Endothelial cell of umbilical vein (primary cell): Measurements from ENCODE around the gene CPLX1. TPM values are rescaled to one million over a fixed set of nuclear protein-coding genes. Genes with fewer than 3 reads are reported as not detected.

Source experiments
- BruUV-seq: library from RNA; stranded (reverse); fragments of 400-500 nt; replicated peaks from 2 replicates; lab custom pipeline; 2021; lab: Mats Ljungman, UMichigan
- CTCF ChIA-PET: fragments of 300-600, 350-600 bp; sonication (Branson Sonifier 250); formaldehyde crosslinking; loops from one replicate; lab custom pipeline; 2021; ENCODE audit warnings: antibody characterized with exemption, inconsistent platforms; lab: Charles Lee
- POLR2A ChIA-PET: fragments of 300-600, 350-600 bp; sonication (Branson Sonifier 250); formaldehyde crosslinking; loops from one replicate; lab custom pipeline; 2021; ENCODE audit warnings: antibody characterized with exemption, inconsistent platforms; lab: Charles Lee
- DNase-seq: peaks from one replicate; pipeline ENCODE4 v3.0.0-alpha.2; 2011; ENCODE audit warnings: low read depth, low spot score
- FAIRE-seq: peaks from 2 replicates; lab custom pipeline; 2011; peaks lifted over from hg19 to GRCh38; lab: Jason Lieb, UNC
- H2AFZ ChIP-seq: 2 replicates; pipeline ENCODE4 v1.6.0; 2012; ENCODE audit warnings: low read depth, low read length, control low read depth, inconsistent platforms
- H3K27ac ChIP-seq: 2 replicates; pipeline ENCODE4 v1.5.1; 2011; ENCODE audit warnings: low read depth, mild to moderate bottlenecking, control low read depth, low read length, moderate library complexity; ENCODE audit not compliant: insufficient read depth
- H3K27me3 ChIP-seq, 2 experiments: 2 replicates each; pipeline versions ENCODE4 v1.6.0 to v1.6.1; 2011; ENCODE audit warnings: low read length in 2 of 2, mixed read lengths in 1 of 2; ENCODE audit not compliant: control insufficient read depth in 2 of 2, insufficient read depth in 2 of 2
- H3K36me3 ChIP-seq, 2 experiments: 2 replicates in 1 of 2; 3 replicates in 1 of 2; pipeline ENCODE4 v1.5.1; 2011; ENCODE audit warnings: low read length in 2 of 2, mild to moderate bottlenecking in 1 of 2, moderate library complexity in 1 of 2; ENCODE audit not compliant: control insufficient read depth in 2 of 2, insufficient read depth in 2 of 2; ENCODE audit errors: extremely low read depth in 1 of 2
- H3K4me1 ChIP-seq: 3 replicates; pipeline ENCODE4 v1.5.1; 2011; ENCODE audit warnings: mild to moderate bottlenecking, low read length; ENCODE audit not compliant: control insufficient read depth, insufficient read depth; ENCODE audit errors: extremely low read depth
- H3K4me2 ChIP-seq: 2 replicates; pipeline ENCODE4 v1.6.1; 2011; ENCODE audit warnings: low read length, control low read depth, mixed read lengths; ENCODE audit not compliant: insufficient read depth
- H3K4me3 ChIP-seq, 3 experiments: fragments of 200-600 bp in 1 of 3; sonication (generic), shearing (Covaris generic) in 1 of 3; replicated peaks in 1 of 3; 2 replicates each; pipeline ENCODE4 v1.5.1; 2011 to 2016; ENCODE audit warnings: control low read depth in 3 of 3, low read length in 3 of 3, mild to moderate bottlenecking in 2 of 3, inconsistent platforms in 1 of 3, low read depth in 1 of 3, moderate library complexity in 1 of 3; ENCODE audit not compliant: insufficient read depth in 1 of 3
- H3K79me2 ChIP-seq: 2 replicates; pipeline ENCODE4 v1.6.0; 2012; ENCODE audit warnings: low read length, inconsistent platforms; ENCODE audit not compliant: control insufficient read depth, insufficient read depth
- H3K9ac ChIP-seq: replicated peaks from 2 replicates; pipeline ENCODE3; 2011; ENCODE audit warnings: low read length, control low read depth; ENCODE audit not compliant: insufficient read depth; ENCODE audit errors: extremely low read depth
- H3K9me1 ChIP-seq: replicated peaks from 3 replicates; pipeline ENCODE4 v1.6.0; 2011; ENCODE audit warnings: mild to moderate bottlenecking, low read length; ENCODE audit not compliant: control insufficient read depth, insufficient read depth; ENCODE audit errors: extremely low read depth
- H3K9me3 ChIP-seq: replicated peaks from 2 replicates; pipeline ENCODE4 v1.5.1; 2012; ENCODE audit warnings: low read length, inconsistent platforms; ENCODE audit not compliant: control insufficient read depth, insufficient read depth
- H4K20me1 ChIP-seq: replicated peaks from 2 replicates; pipeline ENCODE3; 2011; ENCODE audit warnings: mild to moderate bottlenecking, low read length; ENCODE audit not compliant: control insufficient read depth, insufficient read depth; ENCODE audit errors: extremely low read depth
- CTCF ChIP-seq, 2 donors: IDR thresholded peaks; 1 replicate in 1 of 2; 2 replicates in 1 of 2; pipeline ENCODE4 v1.5.1; 2011; ENCODE audit warnings: low read length in 2 of 2, mild to moderate bottlenecking in 2 of 2, moderate library complexity in 2 of 2, control low read depth in 1 of 2, inconsistent platforms in 1 of 2, low read depth in 1 of 2; ENCODE audit not compliant: insufficient read depth in 1 of 2; ENCODE audit errors: extremely low read depth in 1 of 2
- EZH2 ChIP-seq: IDR thresholded peaks from 2 replicates; pipeline ENCODE4 v1.6.1; 2012; ENCODE audit warnings: borderline replicate concordance, low read depth, mild to moderate bottlenecking, moderate library complexity, low read length, inconsistent platforms; ENCODE audit not compliant: severe bottlenecking
- FOS ChIP-seq: IDR thresholded peaks from 2 replicates; pipeline ENCODE4 v1.6.1; 2011; ENCODE audit warnings: mild to moderate bottlenecking, low read length, moderate library complexity, borderline replicate concordance; ENCODE audit not compliant: insufficient read depth
- GATA2 ChIP-seq: IDR thresholded peaks from 2 replicates; pipeline ENCODE4 v1.7.0; 2011; ENCODE audit warnings: low read depth, mild to moderate bottlenecking, moderate library complexity, mixed read lengths, low read length; ENCODE audit not compliant: insufficient read length, insufficient read depth
- JUN ChIP-seq: IDR thresholded peaks from 2 replicates; pipeline ENCODE4 v1.6.1; 2011; ENCODE audit warnings: borderline replicate concordance, low read depth; ENCODE audit not compliant: insufficient read length, insufficient read depth
- MAX ChIP-seq: IDR thresholded peaks from 2 replicates; pipeline ENCODE4 v1.6.1; 2011; ENCODE audit not compliant: insufficient read depth, insufficient read length
- MYC ChIP-seq: IDR thresholded peaks from one replicate; pipeline ENCODE4 v1.6.1; 2011; ENCODE audit warnings: mild to moderate bottlenecking, low read depth, low read length
- POLR2A ChIP-seq: IDR thresholded peaks from 2 replicates; pipeline ENCODE4 v1.6.1; 2012; ENCODE audit warnings: low read depth, mild to moderate bottlenecking, control low read depth, low read length
- POLR2AphosphoS5 ChIP-seq: IDR thresholded peaks from 2 replicates; pipeline ENCODE4 v1.6.1; 2012; ENCODE audit warnings: low read depth, mild to moderate bottlenecking, control low read depth, low read length, moderate library complexity; ENCODE audit not compliant: insufficient read depth
- dilution Hi-C: fragments of 300-500 bp; cut with MboI; formaldehyde crosslinking; loops from one replicate; pipeline ENCODE4 v1.15.0; 2019; ENCODE audit warnings: low sequenced_read_pairs; ENCODE audit not compliant: extremely low pct_ligation_motif_present
- intact Hi-C: fragments of 100-400 bp; cut with micrococcal nuclease; formaldehyde crosslinking; loops from one replicate; pipeline ENCODE4 v1.10.0; 2022
- polyA plus RNA-seq, 4 experiments: library from polyadenylated mRNA; depleted of rRNA in 3 of 4; stranded (reverse) in 3 of 4; unstranded in 1 of 4; fragments of >200 nt; gene quantifications; 2 replicates each; pipeline versions ENCODE4 v1.2.1 to v1.2.3, GENCODE V29; 2011 to 2012; ENCODE audit warnings: missing spikeins in 1 of 4
- total RNA-seq: library from RNA; stranded (reverse); gene quantifications from 2 replicates; pipeline ENCODE4 v1.2.3, GENCODE V29; 2021

CPLX1 gene
- total and polyA plus RNA-seq, 2 donors (not counting 3 experiments of a cell fraction or from before 2014, with no cell fraction given), result 1.0 to 1.8 TPM

- Histone ChIP-seq H3K27ac (no peak overlapping the region), H3K9me1 (no peaks in the 10 kb centered on the region), H3K79me2 (peaks cover 29% of the 10 kb centered on the region), H3K4me2 (no peak overlapping the region), H3K4me3 (no peak overlapping the region), H3K9me3 (no peaks in the 10 kb centered on the region), H2AFZ (no peak overlapping the region), H4K20me1 (no peaks in the 10 kb centered on the region), H3K9ac (no peak overlapping the region), H3K27me3 (no peaks in the 10 kb centered on the region), H3K4me1 (no peaks in the 10 kb centered on the region), H3K36me3 (peaks cover 14 to 42% of the 10 kb centered on the region in 2 experiments)
- ChIA-PET POLR2A (interaction anchor here (1.7 kb wide), 1 partner anchor 15 kb away, joined by 3 read pairs; no protein-coding TSS in a partner anchor), CTCF (interaction anchor here (0.7 to 2.6 kb wide), 3 partner anchors 24 to 220 kb away, joined by 3 to 13 read pairs (median 4); partner anchors contain the start of gene IDUA)
- no TSS peak for BruUV-seq
- intact Hi-C loops, result no loop called here
- no peak for DNase-seq
- dilution Hi-C loops, result no loop called here
- no peak for FAIRE-seq
- no peak for TF ChIP-seq FOS
- TF ChIP-seq POLR2AphosphoS5, result peak; percentile 52
Observed at GRCh38 chr4:766559-767283, 59.2 kb downstream of the CPLX1 start.

DNA sequence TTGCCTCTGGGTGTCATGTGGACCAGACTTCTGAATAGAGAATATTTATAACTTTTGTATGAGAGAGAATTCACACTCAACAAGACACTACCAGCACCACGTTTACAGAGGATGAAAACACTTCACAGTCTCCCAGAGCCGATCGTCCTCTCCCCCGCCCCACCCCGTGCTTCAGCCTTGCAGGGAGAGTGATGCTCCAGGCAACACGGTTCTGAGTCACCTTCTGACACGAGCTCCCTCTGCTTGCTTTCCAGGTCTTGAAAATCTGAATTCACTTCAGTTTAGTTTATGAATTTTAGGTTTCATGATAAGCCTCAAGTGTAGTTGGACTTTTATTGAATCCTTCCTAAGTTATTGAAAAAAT, 59.8 kb downstream of the CPLX1 start:
- Histone ChIP-seq H3K27me3 (no peaks in the 10 kb centered on the region), H4K20me1 (no peaks in the 10 kb centered on the region), H3K4me3 (no peak overlapping the region), H3K27ac (no peak overlapping the region), H3K9me1 (no peaks in the 10 kb centered on the region), H3K79me2 (peaks cover 24% of the 10 kb centered on the region), H3K4me1 (no peaks in the 10 kb centered on the region), H3K9ac (no peak overlapping the region), H3K4me2 (no peak overlapping the region), H3K36me3 (peaks cover 10 to 41% of the 10 kb centered on the region in 2 experiments), H2AFZ (no peak overlapping the region), H3K9me3 (no peaks in the 10 kb centered on the region)
- intact Hi-C loops, result no loop called here
- POLR2A ChIA-PET, result interaction anchor here (1.7 kb wide), 1 partner anchor 16 kb away, joined by 3 read pairs; no protein-coding TSS in a partner anchor
- FAIRE-seq (no peak), DNase-seq (no peak)
- CTCF ChIA-PET, result interaction anchor here (2.6 kb wide), 1 partner anchor 24 kb away, joined by 13 read pairs; no protein-coding TSS in a partner anchor
- dilution Hi-C loops, result no loop called here
- BruUV-seq, result no TSS peak
- TF ChIP-seq FOS, result no peak
- no peak for TF ChIP-seq JUN
- no peak for TF ChIP-seq POLR2A
- no peak for TF ChIP-seq CTCF (IDR thresholded peaks at IDR 0.05; ENCODE audit: extremely low read depth in 1 of 2, insufficient read depth in 1 of 2, low read depth in 1 of 2, low read length in 2 of 2)
- no peak for TF ChIP-seq MYC
- no peak for TF ChIP-seq MAX
- no peak for TF ChIP-seq EZH2
- TF ChIP-seq GATA2, result no peak
- no peak for TF ChIP-seq POLR2AphosphoS5
